Articular chondrocyte of knee joint (primary cell): ENCODE results near the gene RAB44. TPM values are rescaled to one million over a fixed set of nuclear protein-coding genes. Genes with fewer than 3 reads are reported as not detected.

Experiments used
- small RNA-seq: library from RNA; depleted of rRNA; stranded (forward); fragments of <200 nt; gene quantifications from one replicate; pipeline ENCODE3, GENCODE V24; 2012
- total RNA-seq: library from RNA; depleted of rRNA; stranded (reverse); fragments of >200 nt; gene quantifications from 2 replicates; pipeline ENCODE4 v1.2.3, GENCODE V29; 2012

The RAB44 gene, protein sequence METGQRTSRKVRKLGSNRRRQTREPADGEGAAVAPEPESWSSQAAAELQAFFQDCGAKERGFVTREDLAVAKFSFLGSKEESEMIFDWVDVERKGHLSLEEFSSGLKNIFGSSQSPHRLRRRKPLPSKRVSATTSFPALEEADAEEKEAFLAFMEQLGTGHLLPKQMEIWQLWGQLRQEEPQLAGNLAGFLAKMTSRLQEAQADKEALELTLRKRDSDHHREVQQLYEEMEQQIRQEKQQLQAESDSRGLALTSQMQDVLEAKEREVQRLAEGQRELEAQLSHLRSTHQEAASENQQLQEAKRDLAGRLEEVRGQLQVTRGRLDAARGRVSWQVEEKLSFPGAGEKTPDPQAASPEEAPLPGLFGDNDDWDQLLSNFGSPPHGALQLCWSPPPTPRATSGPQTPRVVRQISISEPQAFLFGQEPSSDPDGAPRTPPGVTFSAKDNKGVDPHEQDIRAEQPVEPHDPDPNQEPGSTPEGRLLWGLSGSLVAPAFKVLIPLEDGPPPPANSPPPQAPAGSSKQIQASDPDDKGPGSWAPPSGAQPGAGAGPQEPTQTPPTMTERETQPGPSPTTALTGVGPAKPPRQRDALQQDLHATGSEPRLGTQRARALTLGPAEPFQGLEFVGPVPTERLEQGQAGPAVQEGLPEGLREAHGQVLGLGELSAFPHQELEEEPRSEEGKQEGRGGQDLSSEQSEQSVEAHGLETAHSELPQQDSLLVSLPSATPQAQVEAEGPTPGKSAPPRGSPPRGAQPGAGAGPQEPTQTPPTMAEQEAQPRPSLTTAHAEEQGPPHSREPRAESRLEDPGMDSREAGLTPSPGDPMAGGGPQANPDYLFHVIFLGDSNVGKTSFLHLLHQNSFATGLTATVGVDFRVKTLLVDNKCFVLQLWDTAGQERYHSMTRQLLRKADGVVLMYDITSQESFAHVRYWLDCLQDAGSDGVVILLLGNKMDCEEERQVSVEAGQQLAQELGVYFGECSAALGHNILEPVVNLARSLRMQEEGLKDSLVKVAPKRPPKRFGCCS
- under 0.01 and 0.13 TPM in 2 replicates for total RNA-seq

DNA sequence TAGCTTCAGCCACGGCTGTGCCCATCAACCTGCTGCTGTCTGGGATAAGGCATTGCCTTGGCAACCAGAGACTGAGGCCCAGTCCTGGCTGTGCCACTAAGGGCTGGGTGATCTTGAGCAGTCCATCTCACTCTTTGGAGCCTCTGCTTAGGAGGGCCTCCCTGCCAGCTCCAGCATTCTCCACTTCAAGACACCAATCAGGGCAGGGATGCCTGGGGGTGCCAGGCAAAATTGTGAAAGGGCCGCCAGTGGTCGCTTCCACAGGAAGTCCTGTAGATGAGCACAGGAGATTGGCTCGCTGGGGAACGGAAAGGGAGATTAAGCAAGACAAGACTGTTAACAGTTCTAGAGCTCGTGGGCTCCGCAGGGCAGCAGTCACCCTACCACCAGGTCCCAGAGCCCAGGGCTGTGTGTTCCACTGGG lies at the start of gene RAB44:
RAB44 (plus strand) TSS at position 346 of the 423 bp plus-strand sequence. CDS start 6,410 bp downstream, outside the sequence.

GRCh38 chr6:36678488-36679042 lies 19.1 kb upstream of the RAB44 start, which contains the start of gene CDKN1A:
CDKN1A (plus strand) TSS chr6:36678714; CDS start chr6:36684102, 5,388 bp downstream.

Small RNA genes within 50 kb of the gene (small RNA-seq; reads per million reads assigned to genes)
- not detected for gene RF00019

Other genes starting within 250 kb of the RAB44 start
- gene STK38, start 150.3 kb upstream of the RAB44 start, total RNA-seq: 41.3 and 55.6 TPM in 2 replicates
- 277 and 466 TPM in 2 replicates for gene SRSF3, start 103.5 kb upstream of the RAB44 start, total RNA-seq
- gene CDKN1A, start 19.1 kb upstream of the RAB44 start, total RNA-seq: 179 and 284 TPM in 2 replicates
- gene CPNE5, start 141.6 kb downstream of the RAB44 start, total RNA-seq: 0.65 and 0.76 TPM in 2 replicates
- gene PPIL1, start 177.0 kb downstream of the RAB44 start, total RNA-seq: 18.9 and 21.2 TPM in 2 replicates
- 90.9 and 98.8 TPM in 2 replicates for gene C6orf89, start 188.1 kb downstream of the RAB44 start, total RNA-seq